A549 (cell line): Measurements from ENCODE around the gene NDUFAF2. TPM values are rescaled to one million over a fixed set of nuclear protein-coding genes. Genes with fewer than 3 reads are reported as not detected.
A peak's percentile ranks its signal among the peaks of the same experiment; 100 is the strongest.

Experiments
- ATAC-seq, 2 experiments: fragments of 200-7000 bp in 1 of 2; fragments of >200 bp in 1 of 2; cut with Nextera tagmentation in 1 of 2; cut with Tn5 transposase in 1 of 2; 3 replicates each; pipeline versions ENCODE4 v1.8.0 to v1.9.1; 2018 to 2020; ENCODE audit warnings: mild to moderate bottlenecking in 1 of 2, moderate library complexity in 1 of 2
- CTCF ChIA-PET: fragments of 300-600 bp; sonication (Branson Sonifier 250); formaldehyde crosslinking; extraction: SDS; loops from one replicate; lab custom pipeline; 2021; ENCODE audit warnings: antibody characterized with exemption, inconsistent platforms; lab: Yijun Ruan, JAX
- POLR2A ChIA-PET: fragments of 350-600 bp; formaldehyde crosslinking; extraction: SDS; loops from one replicate; lab custom pipeline; 2021; ENCODE audit warnings: antibody characterized with exemption, inconsistent platforms; lab: Yijun Ruan, JAX
- DNase-seq, 2 experiments: peaks; one replicate each; pipeline versions ENCODE4 v3.0.0 to v3.0.0-alpha.2; 2011 to 2016; ENCODE audit warnings: low read depth in 1 of 2, low spot score in 1 of 2
- FAIRE-seq: peaks from 2 replicates; lab custom pipeline; 2011; peaks lifted over from hg19 to GRCh38; lab: Jason Lieb, UNC
- H3K27ac ChIP-seq, 2 experiments: fragments of >200 bp; sonication (Bioruptor Twin); formaldehyde crosslinking; 3 replicates each; pipeline ENCODE4 v1.5.1; 2016 to 2017
- H3K4me1 ChIP-seq: fragments of >200 bp; sonication (Bioruptor Twin); formaldehyde crosslinking; 3 replicates; pipeline ENCODE4 v1.6.1; 2016
- H3K4me2 ChIP-seq: fragments of >200 bp; sonication (Bioruptor Twin); formaldehyde crosslinking; 3 replicates; pipeline ENCODE4 v1.6.1; 2016
- H3K4me3 ChIP-seq: fragments of >200 bp; sonication (Bioruptor Twin); formaldehyde crosslinking; 3 replicates; pipeline ENCODE4 v1.5.1; 2016
- H3K9me3 ChIP-seq: fragments of >200 bp; sonication (Bioruptor Twin); formaldehyde crosslinking; 3 replicates; pipeline ENCODE4 v1.6.1; 2016
- BHLHE40 ChIP-seq: IDR thresholded peaks from 2 replicates; pipeline ENCODE4 v1.6.1; 2012; ENCODE audit warnings: low read depth, low read length, inconsistent platforms
- CEBPB ChIP-seq, 2 experiments: fragments of >200 bp in 1 of 2; sonication (Bioruptor Twin) in 1 of 2; formaldehyde crosslinking in 1 of 2; IDR thresholded peaks; 2 replicates each; pipeline ENCODE4 v1.6.1; 2012 to 2016
- EP300 ChIP-seq, 2 experiments: fragments of >200 bp; sonication (Bioruptor Twin); formaldehyde crosslinking; IDR thresholded peaks; 2 replicates in 1 of 2; 3 replicates in 1 of 2; pipeline ENCODE4 v1.6.1; 2016 to 2017
- ESRRA ChIP-seq: fragments of 150-350 bp; IDR thresholded peaks from 2 replicates; pipeline ENCODE4 v1.6.1; 2014; ENCODE audit warnings: mild to moderate bottlenecking, low read length, borderline replicate concordance
- HEYL ChIP-seq: fragments of 250-450 bp; sonication (Bioruptor Pico); IDR thresholded peaks from 2 replicates; pipeline ENCODE4 v1.8.0; 2021; ENCODE audit warnings: mild to moderate bottlenecking, moderate library complexity
- HOXA7 ChIP-seq: fragments of 250-450 bp; sonication (Bioruptor Pico); IDR thresholded peaks from 2 replicates; pipeline ENCODE4 v1.5.0; 2020; ENCODE audit warnings: mild to moderate bottlenecking, moderate library complexity
- HOXB13 ChIP-seq: fragments of 250-450 bp; sonication (Bioruptor Pico); IDR thresholded peaks from 2 replicates; pipeline ENCODE4 v1.5.0; 2020; ENCODE audit warnings: low read depth, mild to moderate bottlenecking, moderate library complexity
- HOXB5 ChIP-seq: fragments of 250-450 bp; sonication (Bioruptor Pico); IDR thresholded peaks from 2 replicates; pipeline ENCODE4 v1.5.0; 2020; ENCODE audit warnings: mild to moderate bottlenecking, moderate library complexity
- JUNB ChIP-seq: fragments of >200 bp; sonication (Bioruptor Twin); formaldehyde crosslinking; IDR thresholded peaks from 2 replicates; pipeline ENCODE4 v1.6.1; 2016
- KDM5A ChIP-seq: fragments of 200-600 bp; sonication (generic); IDR thresholded peaks from 2 replicates; pipeline ENCODE4 v1.6.1; 2016; ENCODE audit warnings: antibody characterized with exemption, mild to moderate bottlenecking
- MAFK ChIP-seq: fragments of 450-650 bp; IDR thresholded peaks from 2 replicates; pipeline ENCODE4 v1.6.1; 2014; ENCODE audit not compliant: partially characterized antibody
- NFE2L2 ChIP-seq: fragments of 150-350 bp; conservative IDR thresholded peaks from 2 replicates; pipeline ENCODE4 v1.6.1; 2014; ENCODE audit warnings: low read length
- POLR2AphosphoS2 ChIP-seq: conservative IDR thresholded peaks from 2 replicates; pipeline ENCODE4 v1.6.1; 2012; ENCODE audit warnings: low read length, improper control_type of control experiment, inconsistent platforms
- RARB ChIP-seq: fragments of 250-450 bp; sonication (Bioruptor Pico); IDR thresholded peaks from 2 replicates; pipeline ENCODE4 v1.8.0; 2021; ENCODE audit warnings: mild to moderate bottlenecking, moderate library complexity
- RCOR1 ChIP-seq: fragments of 150-350 bp; IDR thresholded peaks from 2 replicates; pipeline ENCODE4 v1.6.1; 2014; ENCODE audit warnings: antibody characterized with exemption, low read length, low read depth
- RNF2 ChIP-seq: fragments of 200-600 bp; sonication (generic); IDR thresholded peaks from 2 replicates; pipeline ENCODE4 v1.6.1; 2016; ENCODE audit warnings: low read depth, mild to moderate bottlenecking, antibody characterized with exemption, moderate library complexity, borderline replicate concordance
- SMC3 ChIP-seq: fragments of >200 bp; sonication (Bioruptor Twin); formaldehyde crosslinking; IDR thresholded peaks from 3 replicates; pipeline ENCODE4 v1.6.1; 2018; ENCODE audit warnings: inconsistent platforms
- ZC3H11A ChIP-seq: fragments of 450-650 bp; IDR thresholded peaks from 2 replicates; pipeline ENCODE4 v1.6.1; 2014; ENCODE audit warnings: antibody characterized with exemption, mild to moderate bottlenecking
- ZFP36 ChIP-seq: fragments of 450-650 bp; IDR thresholded peaks from 2 replicates; pipeline ENCODE4 v1.6.1; 2014; ENCODE audit warnings: borderline replicate concordance; ENCODE audit not compliant: partially characterized antibody
- ZSCAN20 ChIP-seq: fragments of 250-450 bp; sonication (Bioruptor Pico); IDR thresholded peaks from 2 replicates; pipeline ENCODE4 v1.8.0; 2022; ENCODE audit warnings: mild to moderate bottlenecking, moderate library complexity
- WGBS: methylation state at CpG from one replicate; pipeline ENCODE4 v1.1.6; 2017; ENCODE audit errors: missing lambda C conversion rate; 5-methylcytosine and 5-hydroxymethylcytosine counted together
- polyA plus RNA-seq, 4 experiments: library from polyadenylated mRNA; depleted of rRNA in 3 of 4; stranded (reverse); fragments of >200 nt; fragmentation: RNase III in 1 of 4; extraction: RNeasy Plus Mini Kit Qiagen cat#74134 plus additional on column Dnase treatment in 1 of 4; gene quantifications; 2 replicates in 3 of 4; 3 replicates in 1 of 4; pipeline ENCODE4 v1.2.3, GENCODE V29; 2011 to 2017
- TF ChIP-seq, protein P1 (sequence below): IDR thresholded peaks from 2 replicates; pipeline ENCODE4 v1.6.1; 2012; ENCODE audit warnings: low read depth, borderline replicate concordance
- TF ChIP-seq, protein P2 (sequence below): fragments of 150-350 bp; IDR thresholded peaks from 2 replicates; pipeline ENCODE4 v1.6.1; 2014; ENCODE audit warnings: low read depth, mild to moderate bottlenecking, low read length
- TF ChIP-seq, protein P3 (sequence below): fragments of 450-650 bp; IDR thresholded peaks from 2 replicates; pipeline ENCODE4 v1.6.1; 2014; ENCODE audit warnings: antibody characterized with exemption
- TF ChIP-seq, protein P4 (sequence below): fragments of 250-450 bp; sonication (Bioruptor Pico); IDR thresholded peaks from 2 replicates; pipeline ENCODE4 v1.5.0; 2020; ENCODE audit warnings: low read depth, mild to moderate bottlenecking, moderate library complexity
- TF ChIP-seq, protein P5 (sequence below): fragments of >200 bp; sonication (Bioruptor Twin); formaldehyde crosslinking; IDR thresholded peaks from 2 replicates; pipeline ENCODE4 v1.6.1; 2016

NDUFAF2 gene
- polyA plus RNA-seq, 2 of the 4 experiments (the other 2 are of a cell fraction) = 66.1 to 83.7 TPM

DNA sequence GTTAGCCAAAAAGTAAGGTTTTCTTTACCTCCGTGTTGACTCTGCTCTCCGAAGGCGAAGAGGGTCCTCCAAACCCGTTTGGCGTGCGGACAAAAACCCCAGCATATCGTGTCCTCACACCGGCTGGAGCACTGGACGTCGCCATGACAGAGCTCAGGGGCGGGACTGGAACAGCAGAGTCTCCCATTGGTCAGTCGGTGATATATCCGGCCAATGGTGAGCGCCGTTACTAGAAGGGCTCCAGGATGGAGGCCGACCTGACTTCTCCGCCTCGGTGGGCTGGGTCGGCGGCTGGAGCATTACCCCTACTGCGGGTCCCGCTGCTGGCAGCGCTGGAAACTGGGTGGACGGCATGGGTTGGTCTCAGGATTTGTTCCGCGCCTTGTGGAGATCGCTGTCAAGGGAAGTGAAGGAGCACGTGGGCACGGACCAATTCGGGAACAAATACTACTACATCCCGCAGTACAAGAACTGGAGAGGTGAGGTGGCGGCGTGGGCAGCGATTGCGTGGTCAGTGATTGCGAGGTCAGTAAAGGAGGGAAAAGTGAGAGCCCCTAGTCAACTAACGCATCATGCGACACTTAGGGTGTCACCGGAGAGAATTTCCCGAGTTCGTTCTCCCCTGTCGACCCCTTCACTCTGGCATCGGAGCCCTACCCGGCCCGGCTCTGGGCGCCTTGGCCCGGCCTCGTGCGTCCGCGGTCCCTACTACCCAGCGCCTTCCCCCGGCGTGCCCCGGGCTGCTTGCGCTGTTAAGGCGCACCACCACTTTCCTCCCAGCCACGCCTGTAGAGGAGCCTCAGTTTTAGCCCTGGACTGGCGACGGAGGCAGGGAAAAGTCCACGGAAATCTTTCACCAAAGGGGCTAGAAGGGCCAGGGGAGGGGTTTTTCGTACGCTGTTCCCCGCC lies at the start of gene NDUFAF2, which contains the start of gene ERCC8 (continued):
- TF ChIP-seq ZFP36 (no peak), MAFK (no peak), HEYL (CRISPR knock-in tag) (no peak), CEBPB (IDR thresholded peaks at IDR 0.05) (no peak), HOXB5 (CRISPR knock-in tag) (no peak), RARB (CRISPR knock-in tag) (no peak), ESRRA (no peak)
- TF ChIP-seq, protein P1, sequence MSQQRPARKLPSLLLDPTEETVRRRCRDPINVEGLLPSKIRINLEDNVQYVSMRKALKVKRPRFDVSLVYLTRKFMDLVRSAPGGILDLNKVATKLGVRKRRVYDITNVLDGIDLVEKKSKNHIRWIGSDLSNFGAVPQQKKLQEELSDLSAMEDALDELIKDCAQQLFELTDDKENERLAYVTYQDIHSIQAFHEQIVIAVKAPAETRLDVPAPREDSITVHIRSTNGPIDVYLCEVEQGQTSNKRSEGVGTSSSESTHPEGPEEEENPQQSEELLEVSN = peak; percentile 49; the same call in 1 of the 2 replicates
- TF ChIP-seq, protein P2, sequence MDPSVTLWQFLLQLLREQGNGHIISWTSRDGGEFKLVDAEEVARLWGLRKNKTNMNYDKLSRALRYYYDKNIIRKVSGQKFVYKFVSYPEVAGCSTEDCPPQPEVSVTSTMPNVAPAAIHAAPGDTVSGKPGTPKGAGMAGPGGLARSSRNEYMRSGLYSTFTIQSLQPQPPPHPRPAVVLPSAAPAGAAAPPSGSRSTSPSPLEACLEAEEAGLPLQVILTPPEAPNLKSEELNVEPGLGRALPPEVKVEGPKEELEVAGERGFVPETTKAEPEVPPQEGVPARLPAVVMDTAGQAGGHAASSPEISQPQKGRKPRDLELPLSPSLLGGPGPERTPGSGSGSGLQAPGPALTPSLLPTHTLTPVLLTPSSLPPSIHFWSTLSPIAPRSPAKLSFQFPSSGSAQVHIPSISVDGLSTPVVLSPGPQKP = no peak
- TF ChIP-seq, protein P3, sequence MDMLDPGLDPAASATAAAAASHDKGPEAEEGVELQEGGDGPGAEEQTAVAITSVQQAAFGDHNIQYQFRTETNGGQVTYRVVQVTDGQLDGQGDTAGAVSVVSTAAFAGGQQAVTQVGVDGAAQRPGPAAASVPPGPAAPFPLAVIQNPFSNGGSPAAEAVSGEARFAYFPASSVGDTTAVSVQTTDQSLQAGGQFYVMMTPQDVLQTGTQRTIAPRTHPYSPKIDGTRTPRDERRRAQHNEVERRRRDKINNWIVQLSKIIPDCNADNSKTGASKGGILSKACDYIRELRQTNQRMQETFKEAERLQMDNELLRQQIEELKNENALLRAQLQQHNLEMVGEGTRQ = peak; percentile 3; the same call in 1 of the 2 replicates

DNA sequence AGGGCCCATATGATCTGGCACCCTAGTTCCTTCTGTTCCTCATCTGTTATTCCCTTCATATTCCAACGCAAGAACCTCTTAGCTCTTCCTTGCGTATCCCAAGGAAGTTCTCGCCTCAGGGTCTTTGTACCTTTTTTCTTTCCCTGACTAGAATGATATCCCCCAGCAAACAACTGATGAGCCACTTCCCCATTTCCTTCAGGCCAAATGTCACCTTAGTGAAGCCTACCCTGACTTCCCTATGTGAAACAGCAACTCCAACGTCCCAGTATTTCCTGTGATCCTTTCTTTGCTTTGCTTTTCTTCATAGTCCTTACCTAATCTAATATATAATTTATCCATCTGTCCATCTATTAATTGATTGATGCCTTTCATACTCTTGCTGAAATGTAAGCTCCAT lies 48.0 kb upstream of the NDUFAF2 start:
- no peak for ATAC-seq
- no peak overlapping the region for H3K27ac ChIP-seq
- FAIRE-seq = no peak
- TF ChIP-seq ZSCAN20 (CRISPR knock-in tag) (no peak), RNF2 (no peak), ZC3H11A (no peak), MAFK (no peak), NFE2L2 (no peak)
- TF ChIP-seq, protein P4, sequence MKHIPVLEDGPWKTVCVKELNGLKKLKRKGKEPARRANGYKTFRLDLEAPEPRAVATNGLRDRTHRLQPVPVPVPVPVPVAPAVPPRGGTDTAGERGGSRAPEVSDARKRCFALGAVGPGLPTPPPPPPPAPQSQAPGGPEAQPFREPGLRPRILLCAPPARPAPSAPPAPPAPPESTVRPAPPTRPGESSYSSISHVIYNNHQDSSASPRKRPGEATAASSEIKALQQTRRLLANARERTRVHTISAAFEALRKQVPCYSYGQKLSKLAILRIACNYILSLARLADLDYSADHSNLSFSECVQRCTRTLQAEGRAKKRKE (CRISPR knock-in tag) = no peak
- TF ChIP-seq, protein P5, sequence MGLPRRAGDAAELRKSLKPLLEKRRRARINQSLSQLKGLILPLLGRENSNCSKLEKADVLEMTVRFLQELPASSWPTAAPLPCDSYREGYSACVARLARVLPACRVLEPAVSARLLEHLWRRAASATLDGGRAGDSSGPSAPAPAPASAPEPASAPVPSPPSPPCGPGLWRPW = no peak
- H3K9me3 ChIP-seq = no peaks in the 10 kb centered on the region
- 89% methylated on average over 4 of the region's 4 CpGs for WGBS
- no peak for DNase-seq
- POLR2A ChIA-PET = no interaction called here
- H3K4me3 ChIP-seq = no peak overlapping the region
- CTCF ChIA-PET = interaction anchor here (1.0 kb wide), 1 partner anchor 10 kb away, joined by 3 read pairs; no protein-coding TSS in a partner anchor
- H3K4me1 ChIP-seq = no peaks in the 10 kb centered on the region
- H3K4me2 ChIP-seq = no peak overlapping the region

DNA sequence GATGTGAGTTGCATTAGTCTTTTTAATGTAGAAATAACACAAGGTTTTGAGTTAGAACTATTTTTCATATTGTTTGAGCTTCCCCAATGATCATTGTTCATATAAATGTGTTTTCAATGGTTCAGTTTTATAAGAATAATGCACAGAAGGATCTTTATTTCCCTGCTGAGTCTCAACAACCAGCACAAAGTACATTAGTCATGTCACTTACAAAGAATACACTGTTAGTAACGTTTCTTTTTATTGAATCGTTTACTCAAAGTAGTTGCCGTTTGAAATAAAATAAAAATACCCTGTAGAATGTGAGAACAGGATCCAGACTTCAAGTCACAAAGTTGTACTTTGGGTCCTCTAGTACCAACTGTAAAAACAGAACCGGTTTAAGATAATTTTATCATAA lies 41.6 kb upstream of the NDUFAF2 start:
- 84% methylated on average over 4 of the region's 4 CpGs for WGBS
- CTCF ChIA-PET = no interaction called here
- no peak overlapping the region for H3K4me3 ChIP-seq
- DNase-seq (no peak), ATAC-seq (no peak), FAIRE-seq (no peak)
- TF ChIP-seq BHLHE40 (no peak), RCOR1 (no peak), POLR2AphosphoS2 (no peak), KDM5A (no peak), JUNB (no peak), EP300 (IDR thresholded peaks at IDR 0.05) (no peak), HOXB5 (CRISPR knock-in tag) (no peak), HOXB13 (CRISPR knock-in tag) (no peak), HOXA7 (no peak), SMC3 (no peak)
- TF ChIP-seq, protein P1 = no peak
- TF ChIP-seq, protein P2 = no peak
- no peak overlapping the region for H3K27ac ChIP-seq
- no peaks in the 10 kb centered on the region for H3K9me3 ChIP-seq
- H3K4me1 ChIP-seq = no peaks in the 10 kb centered on the region
- POLR2A ChIA-PET = no interaction called here
- H3K4me2 ChIP-seq = no peak overlapping the region
